ENCODE results near the gene UBE4A.

UBE4A gene

GRCh38 chr11:118322721-118323120, 36.7 kb upstream of the UBE4A start:
- Histone ChIP-seq H2AFZ (ENCODE audit: low read depth, low read length, severe bottlenecking) (no peak overlapping the region), H3F3A (ENCODE audit: insufficient read depth) (no peaks in the 10 kb centered on the region), H3K4me3 (ENCODE audit: insufficient read depth, low read length, poor library complexity, severe bottlenecking) (no peak overlapping the region), H3K27ac (ENCODE audit: low read depth, low read length) (no peak overlapping the region), H3K9me2 (replicated peaks; ENCODE audit: insufficient read depth, low read length) (no peaks in the 10 kb centered on the region), H3K4me2 (ENCODE audit: low read depth, low read length, poor library complexity, severe bottlenecking) (no peak overlapping the region), H4K20me1 (ENCODE audit: low read depth, low read length) (no peaks in the 10 kb centered on the region), H3K9ac (ENCODE audit: low read length) (no peak overlapping the region), H3K27me3 (ENCODE audit: low read length) (no peaks in the 10 kb centered on the region), H3K79me2 (ENCODE audit: insufficient read depth, low read length) (no peaks in the 10 kb centered on the region), H3K9me3 (ENCODE audit: insufficient read depth, low read length) (no peaks in the 10 kb centered on the region), H3K36me3 (ENCODE audit: low read length) (no peaks in the 10 kb centered on the region)
- TF ChIP-seq EZH2phosphoT487 (conservative IDR thresholded peaks at IDR 0.05; ENCODE audit: low read length) (no peak), CTCF (IDR thresholded peaks at IDR 0.05; ENCODE audit: insufficient read depth, low read length, poor library complexity, severe bottlenecking) (no peak)

GRCh38 chr11:118325283-118325682, 34.1 kb upstream of the UBE4A start:
- H4K20me1 ChIP-seq (ENCODE audit: low read depth, low read length), result no peaks in the 10 kb centered on the region
- no peaks in the 10 kb centered on the region for H3F3A ChIP-seq (ENCODE audit: insufficient read depth)
- no peak overlapping the region for H3K9ac ChIP-seq (ENCODE audit: low read length)
- no peaks in the 10 kb centered on the region for H3K9me2 ChIP-seq (replicated peaks; ENCODE audit: insufficient read depth, low read length)
- H2AFZ ChIP-seq (ENCODE audit: low read depth, low read length, severe bottlenecking), result no peak overlapping the region
- no peak overlapping the region for H3K4me3 ChIP-seq (ENCODE audit: insufficient read depth, low read length, poor library complexity, severe bottlenecking)
- no peaks in the 10 kb centered on the region for H3K79me2 ChIP-seq (ENCODE audit: insufficient read depth, low read length)
- no peak overlapping the region for H3K27ac ChIP-seq (ENCODE audit: low read depth, low read length)
- no peaks in the 10 kb centered on the region for H3K27me3 ChIP-seq (ENCODE audit: low read length)
- no peaks in the 10 kb centered on the region for H3K9me3 ChIP-seq (ENCODE audit: insufficient read depth, low read length)
- no peaks in the 10 kb centered on the region for H3K36me3 ChIP-seq (ENCODE audit: low read length)
- TF ChIP-seq EZH2phosphoT487 (conservative IDR thresholded peaks at IDR 0.05; ENCODE audit: low read length), result no peak
- TF ChIP-seq CTCF (IDR thresholded peaks at IDR 0.05; ENCODE audit: insufficient read depth, low read length, poor library complexity, severe bottlenecking), result no peak
- no peak overlapping the region for H3K4me2 ChIP-seq (ENCODE audit: low read depth, low read length, poor library complexity, severe bottlenecking)

- TF ChIP-seq EZH2phosphoT487 (conservative IDR thresholded peaks at IDR 0.05; ENCODE audit: low read length) (no peak), CTCF (IDR thresholded peaks at IDR 0.05; ENCODE audit: insufficient read depth, low read length, poor library complexity, severe bottlenecking) (no peak)
- Histone ChIP-seq H3K27ac (ENCODE audit: low read depth, low read length) (no peak overlapping the region), H3F3A (ENCODE audit: insufficient read depth) (no peaks in the 10 kb centered on the region), H3K79me2 (ENCODE audit: insufficient read depth, low read length) (no peaks in the 10 kb centered on the region), H3K4me3 (ENCODE audit: insufficient read depth, low read length, poor library complexity, severe bottlenecking) (no peak overlapping the region), H3K27me3 (ENCODE audit: low read length) (no peaks in the 10 kb centered on the region), H2AFZ (ENCODE audit: low read depth, low read length, severe bottlenecking) (no peak overlapping the region), H3K4me2 (ENCODE audit: low read depth, low read length, poor library complexity, severe bottlenecking) (no peak overlapping the region), H3K9me3 (ENCODE audit: insufficient read depth, low read length) (no peaks in the 10 kb centered on the region), H4K20me1 (ENCODE audit: low read depth, low read length) (no peaks in the 10 kb centered on the region), H3K36me3 (ENCODE audit: low read length) (no peaks in the 10 kb centered on the region), H3K9me2 (replicated peaks; ENCODE audit: insufficient read depth, low read length) (no peaks in the 10 kb centered on the region), H3K9ac (ENCODE audit: low read length) (no peak overlapping the region)
Observed at GRCh38 chr11:118328745-118329144, 30.7 kb upstream of the UBE4A start.

All from SU-DHL-6 (cell line).